ENCODE results near the gene ADGRA1.

GRCh38 chr10:133151543-133151972 is 63.8 kb downstream of the ADGRA1 start:
- TF ChIP-seq CTCF (conservative IDR thresholded peaks at IDR 0.05; ENCODE audit: low read length): no peak
- TF ChIP-seq EZH2phosphoT487 (IDR thresholded peaks at IDR 0.05; ENCODE audit: borderline replicate concordance, low read depth, low read length): no peak
